Neural progenitor cell (in vitro differentiated cells): Measurements from ENCODE around the gene SMYD3. TPM values are rescaled to one million over a fixed set of nuclear protein-coding genes. Genes with fewer than 3 reads are reported as not detected.

Experiments
- DNase-seq: peaks from one replicate; pipeline ENCODE4 v3.0.0-alpha.2; 2016; ENCODE audit warnings: low spot score
- H2AFZ ChIP-seq: fragments of 200-600 bp; sonication (generic); replicated peaks from 2 replicates; pipeline ENCODE4 v1.6.1; 2016; ENCODE audit warnings: antibody characterized with exemption
- H3F3A ChIP-seq: fragments of 200-600 bp; sonication (generic); 2 replicates; pipeline ENCODE4 v1.6.1; 2016; ENCODE audit warnings: antibody characterized with exemption, low read depth
- H3K27ac ChIP-seq: fragments of 200-600 bp; sonication (generic); 2 replicates; pipeline ENCODE4 v1.5.1; 2016; ENCODE audit warnings: mild to moderate bottlenecking
- H3K27me3 ChIP-seq: fragments of 200-600 bp; sonication (generic); 2 replicates; pipeline ENCODE4 v1.6.1; 2016; ENCODE audit warnings: mild to moderate bottlenecking, moderate library complexity
- H3K36me3 ChIP-seq: fragments of 200-600 bp; sonication (generic); 2 replicates; pipeline ENCODE4 v1.5.1; 2016
- H3K4me1 ChIP-seq: fragments of 200-600 bp; sonication (generic); 2 replicates; pipeline ENCODE4 v1.6.1; 2016; ENCODE audit warnings: mixed run types
- H3K4me2 ChIP-seq: fragments of 200-600 bp; sonication (generic); 2 replicates; pipeline ENCODE4 v1.6.1; 2016
- H3K4me3 ChIP-seq: fragments of 200-600 bp; sonication (generic); 2 replicates; pipeline ENCODE4 v1.5.1; 2016
- H3K79me2 ChIP-seq: fragments of 200-600 bp; sonication (generic); 2 replicates; pipeline ENCODE4 v1.6.1; 2016; ENCODE audit warnings: low read depth
- H3K9ac ChIP-seq: fragments of 200-600 bp; sonication (generic); 2 replicates; pipeline ENCODE4 v1.6.1; 2016
- H3K9me3 ChIP-seq: fragments of 200-600 bp; sonication (generic); 2 replicates; pipeline ENCODE4 v1.5.1; 2016; ENCODE audit warnings: low read depth
- H4K20me1 ChIP-seq: fragments of 200-600 bp; sonication (generic); 2 replicates; pipeline ENCODE4 v1.6.1; 2016; ENCODE audit warnings: low read depth
- H3K27ac Mint-ChIP-seq: 3 replicates; pipeline ENCODE4 v1.8.0; 2021; ENCODE audit warnings: mixed read lengths
- H3K27me3 Mint-ChIP-seq: 2 replicates; pipeline ENCODE4 v1.8.0; 2022; ENCODE audit warnings: low read depth, mild to moderate bottlenecking, inconsistent platforms, moderate library complexity, mixed read lengths; ENCODE audit not compliant: insufficient read depth
- H3K36me3 Mint-ChIP-seq: 3 replicates; pipeline ENCODE4 v1.8.0; 2021; ENCODE audit warnings: mixed read lengths
- H3K4me1 Mint-ChIP-seq: 3 replicates; pipeline ENCODE4 v1.8.0; 2021; ENCODE audit warnings: mixed read lengths
- H3K4me3 Mint-ChIP-seq: 3 replicates; pipeline ENCODE4 v1.8.0; 2021; ENCODE audit warnings: mild to moderate bottlenecking, moderate library complexity, mixed read lengths
- H3K9me3 Mint-ChIP-seq: 3 replicates; pipeline ENCODE4 v1.8.0; 2020; ENCODE audit warnings: mixed read lengths
- CTCF ChIP-seq: fragments of 200-600 bp; sonication (generic); IDR thresholded peaks from 2 replicates; pipeline ENCODE4 v1.5.1; 2017; ENCODE audit warnings: antibody characterized with exemption, mild to moderate bottlenecking
- EZH2 ChIP-seq: fragments of 200-600 bp; sonication (generic); IDR thresholded peaks from 2 replicates; pipeline ENCODE4 v1.6.1; 2017; ENCODE audit warnings: antibody characterized with exemption, mild to moderate bottlenecking, moderate library complexity
- EZH2phosphoT487 ChIP-seq: fragments of 200-600 bp; sonication (generic); IDR thresholded peaks from 2 replicates; pipeline ENCODE4 v1.6.1; 2017; ENCODE audit warnings: antibody characterized with exemption
- total RNA-seq: library from RNA; depleted of rRNA; stranded (reverse); fragments of >200 nt; gene quantifications from 2 replicates; pipeline ENCODE4 v1.2.3, GENCODE V29; 2015; ENCODE audit warnings: low replicate concordance

Gene SMYD3
- total RNA-seq, 1 donor from 2014 or later = 43.2 TPM

- H3K27me3 Mint-ChIP-seq = peaks cover 5% of the 10 kb centered on the region
- Histone ChIP-seq H3K27ac (no peak overlapping the region), H3K9ac (no peak overlapping the region), H4K20me1 (peaks cover 4% of the 10 kb centered on the region), H3K4me3 (no peak overlapping the region), H3K36me3 (no peaks in the 10 kb centered on the region), H3K4me1 (peaks cover 16% of the 10 kb centered on the region), H3F3A (no peaks in the 10 kb centered on the region), H2AFZ (no peak overlapping the region), H3K9me3 (no peaks in the 10 kb centered on the region), H3K4me2 (no peak overlapping the region), H3K79me2 (no peaks in the 10 kb centered on the region), H3K27me3 (no peaks in the 10 kb centered on the region)
- H3K9me3 Mint-ChIP-seq = no peaks in the 10 kb centered on the region
- no peak for TF ChIP-seq EZH2phosphoT487
- no peak for TF ChIP-seq EZH2
- no peak for TF ChIP-seq CTCF
- peaks cover 2% of the 10 kb centered on the region for H3K36me3 Mint-ChIP-seq
- H3K27ac Mint-ChIP-seq = no peak overlapping the region
- H3K4me1 Mint-ChIP-seq = peaks cover 48% of the 10 kb centered on the region
- DNase-seq = no peak
- no peak overlapping the region for H3K4me3 Mint-ChIP-seq
Measured at GRCh38 chr1:246302251-246302625, 204.8 kb downstream of the SMYD3 start.

GRCh38 chr1:246301553-246302250 is 205.4 kb downstream of the SMYD3 start:
- Histone ChIP-seq H3K79me2 (no peaks in the 10 kb centered on the region), H3K36me3 (no peaks in the 10 kb centered on the region), H3K27me3 (no peaks in the 10 kb centered on the region), H3K27ac (no peak overlapping the region), H3F3A (no peaks in the 10 kb centered on the region), H3K4me1 (peaks cover 11% of the 10 kb centered on the region), H3K4me2 (no peak overlapping the region), H3K9me3 (no peaks in the 10 kb centered on the region), H3K9ac (no peak overlapping the region), H2AFZ (no peak overlapping the region), H3K4me3 (no peak overlapping the region), H4K20me1 (peaks cover 4% of the 10 kb centered on the region)
- Mint-ChIP-seq H3K27ac (no peak overlapping the region), H3K36me3 (peaks cover 2% of the 10 kb centered on the region), H3K4me1 (peaks cover 44% of the 10 kb centered on the region), H3K4me3 (no peak overlapping the region), H3K27me3 (peaks cover 5% of the 10 kb centered on the region), H3K9me3 (no peaks in the 10 kb centered on the region)
- no peak for TF ChIP-seq CTCF
- no peak for TF ChIP-seq EZH2phosphoT487
- TF ChIP-seq EZH2 = no peak
- no peak for DNase-seq

GRCh38 chr1:246300626-246301549 is 206.2 kb downstream of the SMYD3 start:
- H3K9ac ChIP-seq = no peak overlapping the region
- no peaks in the 10 kb centered on the region for H3K9me3 ChIP-seq
- Mint-ChIP-seq H3K36me3 (no peaks in the 10 kb centered on the region), H3K4me3 (no peak overlapping the region), H3K27me3 (peaks cover 5% of the 10 kb centered on the region), H3K27ac (no peak overlapping the region), H3K9me3 (no peaks in the 10 kb centered on the region), H3K4me1 (peaks cover 39% of the 10 kb centered on the region)
- no peaks in the 10 kb centered on the region for H3K36me3 ChIP-seq
- H3F3A ChIP-seq = no peaks in the 10 kb centered on the region
- peaks cover 7% of the 10 kb centered on the region for H3K4me1 ChIP-seq
- no peaks in the 10 kb centered on the region for H3K79me2 ChIP-seq
- H3K4me2 ChIP-seq = no peak overlapping the region
- H4K20me1 ChIP-seq = peaks cover 4% of the 10 kb centered on the region
- no peak for DNase-seq
- no peak for TF ChIP-seq CTCF
- TF ChIP-seq EZH2phosphoT487 = no peak
- TF ChIP-seq EZH2 = no peak
- H2AFZ ChIP-seq = no peak overlapping the region
- H3K27me3 ChIP-seq = no peaks in the 10 kb centered on the region
- no peak overlapping the region for H3K27ac ChIP-seq
- H3K4me3 ChIP-seq = no peak overlapping the region
